ENCODE measurements around the gene SEC14L3.

The SEC14L3 gene

GRCh38 chr22:30421695-30422480 lies 49.9 kb downstream of the SEC14L3 start:
- peak; percentile 60 to 72 (median 63) for DNase-seq

GRCh38 chr22:30420347-30421125 lies 51.3 kb downstream of the SEC14L3 start:
- DNase-seq, result peak; percentile 50 to 67 (median 51)

- no peak for DNase-seq
Measured at GRCh38 chr22:30416837-30417236, 55.0 kb downstream of the SEC14L3 start.

- no peak for DNase-seq
Measured at GRCh38 chr22:30416403-30416802, 55.4 kb downstream of the SEC14L3 start.

- no peak for DNase-seq
Measured at GRCh38 chr22:30414525-30415047, 57.2 kb downstream of the SEC14L3 start.

- DNase-seq, result no peak
Measured at GRCh38 chr22:30413745-30414524, 57.9 kb downstream of the SEC14L3 start.

- DNase-seq, result no peak
Measured at GRCh38 chr22:30413001-30413400, 58.8 kb downstream of the SEC14L3 start.

GRCh38 chr22:30411780-30412179 lies 60.0 kb downstream of the SEC14L3 start:
- no peak for DNase-seq
